ENCODE data around the gene EHD2.
"Not testable (repeated sequence)": the region's sequence is repeated elsewhere in the genome, so short reads cannot be mapped to it uniquely, and the experiment has no call there.

The EHD2 gene

DNA sequence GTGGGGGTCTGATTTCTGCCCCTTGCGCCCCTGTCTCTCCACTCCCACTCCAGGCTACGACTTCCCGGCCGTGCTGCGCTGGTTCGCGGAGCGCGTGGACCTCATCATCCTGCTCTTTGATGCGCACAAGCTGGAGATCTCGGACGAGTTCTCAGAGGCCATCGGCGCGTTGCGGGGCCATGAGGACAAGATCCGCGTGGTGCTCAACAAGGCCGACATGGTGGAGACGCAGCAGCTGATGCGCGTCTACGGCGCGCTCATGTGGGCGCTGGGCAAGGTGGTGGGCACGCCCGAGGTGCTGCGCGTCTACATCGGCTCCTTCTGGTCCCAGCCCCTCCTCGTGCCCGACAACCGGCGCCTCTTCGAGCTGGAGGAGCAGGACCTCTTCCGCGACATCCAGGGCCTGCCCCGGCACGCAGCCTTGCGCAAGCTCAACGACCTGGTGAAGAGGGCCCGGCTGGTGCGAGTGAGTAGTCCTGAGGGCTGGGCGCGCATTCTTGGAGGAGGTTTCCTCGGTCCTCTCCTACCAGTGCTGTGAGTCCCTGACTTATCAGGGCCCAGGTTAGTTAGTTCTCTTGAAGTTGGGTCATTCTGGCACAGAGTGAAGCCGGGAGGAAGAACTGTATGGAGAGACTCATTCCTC lies 12.7 kb downstream of the EHD2 start:
- no peak overlapping the region for H3K4me3 ChIP-seq (replicated peaks in 1 of 2; ENCODE audit: low read depth in 2 of 2, low read length in 2 of 2)
- DNase-seq (ENCODE audit: low read depth in 2 of 2): no peak
- TF ChIP-seq, protein P1, sequence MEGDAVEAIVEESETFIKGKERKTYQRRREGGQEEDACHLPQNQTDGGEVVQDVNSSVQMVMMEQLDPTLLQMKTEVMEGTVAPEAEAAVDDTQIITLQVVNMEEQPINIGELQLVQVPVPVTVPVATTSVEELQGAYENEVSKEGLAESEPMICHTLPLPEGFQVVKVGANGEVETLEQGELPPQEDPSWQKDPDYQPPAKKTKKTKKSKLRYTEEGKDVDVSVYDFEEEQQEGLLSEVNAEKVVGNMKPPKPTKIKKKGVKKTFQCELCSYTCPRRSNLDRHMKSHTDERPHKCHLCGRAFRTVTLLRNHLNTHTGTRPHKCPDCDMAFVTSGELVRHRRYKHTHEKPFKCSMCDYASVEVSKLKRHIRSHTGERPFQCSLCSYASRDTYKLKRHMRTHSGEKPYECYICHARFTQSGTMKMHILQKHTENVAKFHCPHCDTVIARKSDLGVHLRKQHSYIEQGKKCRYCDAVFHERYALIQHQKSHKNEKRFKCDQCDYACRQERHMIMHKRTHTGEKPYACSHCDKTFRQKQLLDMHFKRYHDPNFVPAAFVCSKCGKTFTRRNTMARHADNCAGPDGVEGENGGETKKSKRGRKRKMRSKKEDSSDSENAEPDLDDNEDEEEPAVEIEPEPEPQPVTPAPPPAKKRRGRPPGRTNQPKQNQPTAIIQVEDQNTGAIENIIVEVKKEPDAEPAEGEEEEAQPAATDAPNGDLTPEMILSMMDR (IDR thresholded peaks at IDR 0.05; ENCODE audit: low read depth, low read length): no peak

DNA sequence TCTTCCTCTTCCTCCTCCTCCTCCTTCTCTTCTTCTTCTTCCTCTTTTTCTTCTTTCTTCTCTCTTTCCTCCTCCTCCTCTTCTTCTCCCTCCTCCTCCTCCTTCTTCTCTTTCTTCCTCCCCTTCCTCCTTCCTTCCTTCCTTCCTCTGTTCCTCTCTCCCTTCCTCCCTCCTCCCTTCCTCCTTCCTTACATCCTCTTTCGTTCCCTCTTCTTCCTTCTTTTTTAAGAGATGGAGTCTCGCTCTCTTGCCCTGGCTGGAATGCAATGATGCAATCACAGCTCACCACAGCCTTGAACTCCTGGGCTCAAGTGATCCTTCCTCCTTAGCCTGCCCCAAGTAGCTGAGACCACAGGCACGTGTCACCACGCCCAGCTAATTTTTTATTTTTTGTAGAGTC lies 13.2 kb downstream of the EHD2 start:
- no peak overlapping the region for H3K4me3 ChIP-seq (replicated peaks in 1 of 2; ENCODE audit: low read depth in 2 of 2, low read length in 2 of 2)
- peak; percentile 75 to 76 for DNase-seq (ENCODE audit: low read depth in 2 of 2)
- TF ChIP-seq, protein P1 (IDR thresholded peaks at IDR 0.05; ENCODE audit: low read depth, low read length): no peak

- H3K4me3 ChIP-seq (replicated peaks in 1 of 2; ENCODE audit: low read depth in 2 of 2, low read length in 2 of 2); DNase-seq (ENCODE audit: low read depth in 2 of 2): not testable (repeated sequence)
Observed at GRCh38 chr19:47728295-47728694, 15.1 kb downstream of the EHD2 start.

DNA sequence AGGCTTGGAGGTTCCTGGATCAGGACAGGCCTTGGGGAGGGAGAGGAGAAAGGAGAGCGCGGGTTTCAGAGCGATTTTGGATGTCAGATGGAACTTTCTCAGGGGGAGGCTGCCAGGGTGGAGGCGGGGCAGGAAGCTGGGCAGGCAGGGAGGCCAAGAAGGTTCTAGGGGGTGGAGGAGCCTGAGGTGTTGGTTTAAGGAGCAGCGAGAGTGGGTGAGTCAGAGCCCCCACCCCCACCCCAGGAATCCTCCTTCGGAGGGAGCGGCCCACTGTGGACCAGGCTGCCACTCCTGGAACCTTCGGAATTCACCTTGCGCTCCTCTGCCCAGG lies 16.2 kb downstream of the EHD2 start:
- TF ChIP-seq, protein P1 (IDR thresholded peaks at IDR 0.05; ENCODE audit: low read depth, low read length): no peak
- H3K4me3 ChIP-seq (replicated peaks in 1 of 2; ENCODE audit: low read depth in 2 of 2, low read length in 2 of 2): peak overlapping the region in 1 of 2 donors; percentile 14
- DNase-seq (ENCODE audit: low read depth in 2 of 2): peak; percentile 90 to 91

GRCh38 chr19:47729799-47730520 lies 16.7 kb downstream of the EHD2 start:
- TF ChIP-seq, protein P1 (IDR thresholded peaks at IDR 0.05; ENCODE audit: low read depth, low read length): no peak
- peak in 1 of 2 donors; percentile 68 for DNase-seq (ENCODE audit: low read depth in 2 of 2)
- H3K4me3 ChIP-seq (replicated peaks in 1 of 2; ENCODE audit: low read depth in 2 of 2, low read length in 2 of 2): peak overlapping the region; percentile 11 to 18

GRCh38 chr19:47730521-47730889 lies 17.3 kb downstream of the EHD2 start:
- no peak for DNase-seq (ENCODE audit: low read depth in 2 of 2)
- TF ChIP-seq, protein P1 (IDR thresholded peaks at IDR 0.05; ENCODE audit: low read depth, low read length): no peak
- H3K4me3 ChIP-seq (replicated peaks in 1 of 2; ENCODE audit: low read depth in 2 of 2, low read length in 2 of 2): no peak overlapping the region

- TF ChIP-seq, protein P1 (IDR thresholded peaks at IDR 0.05; ENCODE audit: low read depth, low read length): no peak
- no peak for DNase-seq (ENCODE audit: low read depth in 2 of 2)
- no peak overlapping the region for H3K4me3 ChIP-seq (replicated peaks in 1 of 2; ENCODE audit: low read depth in 2 of 2, low read length in 2 of 2)
Observed at GRCh38 chr19:47730910-47731309, 17.7 kb downstream of the EHD2 start.

Measured in cardiac fibroblast (primary cell).